Measurements from ENCODE around the gene ZNF451.

GRCh38 chr6:57216235-57217101 lies 126.5 kb downstream of the ZNF451 start:
- TF ChIP-seq, protein P1, sequence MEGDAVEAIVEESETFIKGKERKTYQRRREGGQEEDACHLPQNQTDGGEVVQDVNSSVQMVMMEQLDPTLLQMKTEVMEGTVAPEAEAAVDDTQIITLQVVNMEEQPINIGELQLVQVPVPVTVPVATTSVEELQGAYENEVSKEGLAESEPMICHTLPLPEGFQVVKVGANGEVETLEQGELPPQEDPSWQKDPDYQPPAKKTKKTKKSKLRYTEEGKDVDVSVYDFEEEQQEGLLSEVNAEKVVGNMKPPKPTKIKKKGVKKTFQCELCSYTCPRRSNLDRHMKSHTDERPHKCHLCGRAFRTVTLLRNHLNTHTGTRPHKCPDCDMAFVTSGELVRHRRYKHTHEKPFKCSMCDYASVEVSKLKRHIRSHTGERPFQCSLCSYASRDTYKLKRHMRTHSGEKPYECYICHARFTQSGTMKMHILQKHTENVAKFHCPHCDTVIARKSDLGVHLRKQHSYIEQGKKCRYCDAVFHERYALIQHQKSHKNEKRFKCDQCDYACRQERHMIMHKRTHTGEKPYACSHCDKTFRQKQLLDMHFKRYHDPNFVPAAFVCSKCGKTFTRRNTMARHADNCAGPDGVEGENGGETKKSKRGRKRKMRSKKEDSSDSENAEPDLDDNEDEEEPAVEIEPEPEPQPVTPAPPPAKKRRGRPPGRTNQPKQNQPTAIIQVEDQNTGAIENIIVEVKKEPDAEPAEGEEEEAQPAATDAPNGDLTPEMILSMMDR (conservative IDR thresholded peaks at IDR 0.05; ENCODE audit: low read depth, low read length) = peak; percentile 19; the same call in 1 of the 2 replicates
- TF ChIP-seq EZH2 (IDR thresholded peaks at IDR 0.05; ENCODE audit: low read length, unreplicated experiment) = no peak
